Endothelial cell of umbilical vein (primary cell): Measurements from ENCODE around the gene ASAP2. TPM values are rescaled to one million over a fixed set of nuclear protein-coding genes. Genes with fewer than 3 reads are reported as not detected.
A peak's percentile ranks its signal among the peaks of the same experiment; 100 is the strongest.

ENCODE experiments used
- BruUV-seq: library from RNA; stranded (reverse); fragments of 400-500 nt; replicated peaks from 2 replicates; lab custom pipeline; 2021; lab: Mats Ljungman, UMichigan
- CTCF ChIA-PET: fragments of 300-600, 350-600 bp; sonication (Branson Sonifier 250); formaldehyde crosslinking; loops from one replicate; lab custom pipeline; 2021; ENCODE audit warnings: antibody characterized with exemption, inconsistent platforms; lab: Charles Lee
- POLR2A ChIA-PET: fragments of 300-600, 350-600 bp; sonication (Branson Sonifier 250); formaldehyde crosslinking; loops from one replicate; lab custom pipeline; 2021; ENCODE audit warnings: antibody characterized with exemption, inconsistent platforms; lab: Charles Lee
- DNase-seq: peaks from one replicate; pipeline ENCODE4 v3.0.0-alpha.2; 2011; ENCODE audit warnings: low read depth, low spot score
- FAIRE-seq: peaks from 2 replicates; lab custom pipeline; 2011; peaks lifted over from hg19 to GRCh38; lab: Jason Lieb, UNC
- H2AFZ ChIP-seq: 2 replicates; pipeline ENCODE4 v1.6.0; 2012; ENCODE audit warnings: low read depth, low read length, control low read depth, inconsistent platforms
- H3K27ac ChIP-seq: 2 replicates; pipeline ENCODE4 v1.5.1; 2011; ENCODE audit warnings: low read depth, mild to moderate bottlenecking, control low read depth, low read length, moderate library complexity; ENCODE audit not compliant: insufficient read depth
- H3K27me3 ChIP-seq, 2 experiments: 2 replicates each; pipeline versions ENCODE4 v1.6.0 to v1.6.1; 2011; ENCODE audit warnings: low read length in 2 of 2, mixed read lengths in 1 of 2; ENCODE audit not compliant: control insufficient read depth in 2 of 2, insufficient read depth in 2 of 2
- H3K36me3 ChIP-seq, 2 experiments: 2 replicates in 1 of 2; 3 replicates in 1 of 2; pipeline ENCODE4 v1.5.1; 2011; ENCODE audit warnings: low read length in 2 of 2, mild to moderate bottlenecking in 1 of 2, moderate library complexity in 1 of 2; ENCODE audit not compliant: control insufficient read depth in 2 of 2, insufficient read depth in 2 of 2; ENCODE audit errors: extremely low read depth in 1 of 2
- H3K4me1 ChIP-seq: 3 replicates; pipeline ENCODE4 v1.5.1; 2011; ENCODE audit warnings: mild to moderate bottlenecking, low read length; ENCODE audit not compliant: control insufficient read depth, insufficient read depth; ENCODE audit errors: extremely low read depth
- H3K4me2 ChIP-seq: 2 replicates; pipeline ENCODE4 v1.6.1; 2011; ENCODE audit warnings: low read length, control low read depth, mixed read lengths; ENCODE audit not compliant: insufficient read depth
- H3K4me3 ChIP-seq, 3 experiments: fragments of 200-600 bp in 1 of 3; sonication (generic), shearing (Covaris generic) in 1 of 3; replicated peaks in 1 of 3; 2 replicates each; pipeline ENCODE4 v1.5.1; 2011 to 2016; ENCODE audit warnings: control low read depth in 3 of 3, low read length in 3 of 3, mild to moderate bottlenecking in 2 of 3, inconsistent platforms in 1 of 3, low read depth in 1 of 3, moderate library complexity in 1 of 3; ENCODE audit not compliant: insufficient read depth in 1 of 3
- H3K79me2 ChIP-seq: 2 replicates; pipeline ENCODE4 v1.6.0; 2012; ENCODE audit warnings: low read length, inconsistent platforms; ENCODE audit not compliant: control insufficient read depth, insufficient read depth
- H3K9ac ChIP-seq: replicated peaks from 2 replicates; pipeline ENCODE3; 2011; ENCODE audit warnings: low read length, control low read depth; ENCODE audit not compliant: insufficient read depth; ENCODE audit errors: extremely low read depth
- H3K9me1 ChIP-seq: replicated peaks from 3 replicates; pipeline ENCODE4 v1.6.0; 2011; ENCODE audit warnings: mild to moderate bottlenecking, low read length; ENCODE audit not compliant: control insufficient read depth, insufficient read depth; ENCODE audit errors: extremely low read depth
- H3K9me3 ChIP-seq: replicated peaks from 2 replicates; pipeline ENCODE4 v1.5.1; 2012; ENCODE audit warnings: low read length, inconsistent platforms; ENCODE audit not compliant: control insufficient read depth, insufficient read depth
- H4K20me1 ChIP-seq: replicated peaks from 2 replicates; pipeline ENCODE3; 2011; ENCODE audit warnings: mild to moderate bottlenecking, low read length; ENCODE audit not compliant: control insufficient read depth, insufficient read depth; ENCODE audit errors: extremely low read depth
- CTCF ChIP-seq, 2 donors: IDR thresholded peaks; 1 replicate in 1 of 2; 2 replicates in 1 of 2; pipeline ENCODE4 v1.5.1; 2011; ENCODE audit warnings: low read length in 2 of 2, mild to moderate bottlenecking in 2 of 2, moderate library complexity in 2 of 2, control low read depth in 1 of 2, inconsistent platforms in 1 of 2, low read depth in 1 of 2; ENCODE audit not compliant: insufficient read depth in 1 of 2; ENCODE audit errors: extremely low read depth in 1 of 2
- EZH2 ChIP-seq: IDR thresholded peaks from 2 replicates; pipeline ENCODE4 v1.6.1; 2012; ENCODE audit warnings: borderline replicate concordance, low read depth, mild to moderate bottlenecking, moderate library complexity, low read length, inconsistent platforms; ENCODE audit not compliant: severe bottlenecking
- FOS ChIP-seq: IDR thresholded peaks from 2 replicates; pipeline ENCODE4 v1.6.1; 2011; ENCODE audit warnings: mild to moderate bottlenecking, low read length, moderate library complexity, borderline replicate concordance; ENCODE audit not compliant: insufficient read depth
- GATA2 ChIP-seq: IDR thresholded peaks from 2 replicates; pipeline ENCODE4 v1.7.0; 2011; ENCODE audit warnings: low read depth, mild to moderate bottlenecking, moderate library complexity, mixed read lengths, low read length; ENCODE audit not compliant: insufficient read length, insufficient read depth
- JUN ChIP-seq: IDR thresholded peaks from 2 replicates; pipeline ENCODE4 v1.6.1; 2011; ENCODE audit warnings: borderline replicate concordance, low read depth; ENCODE audit not compliant: insufficient read length, insufficient read depth
- MYC ChIP-seq: IDR thresholded peaks from one replicate; pipeline ENCODE4 v1.6.1; 2011; ENCODE audit warnings: mild to moderate bottlenecking, low read depth, low read length
- POLR2A ChIP-seq: IDR thresholded peaks from 2 replicates; pipeline ENCODE4 v1.6.1; 2012; ENCODE audit warnings: low read depth, mild to moderate bottlenecking, control low read depth, low read length
- POLR2AphosphoS5 ChIP-seq: IDR thresholded peaks from 2 replicates; pipeline ENCODE4 v1.6.1; 2012; ENCODE audit warnings: low read depth, mild to moderate bottlenecking, control low read depth, low read length, moderate library complexity; ENCODE audit not compliant: insufficient read depth
- dilution Hi-C: fragments of 300-500 bp; cut with MboI; formaldehyde crosslinking; loops from one replicate; pipeline ENCODE4 v1.15.0; 2019; ENCODE audit warnings: low sequenced_read_pairs; ENCODE audit not compliant: extremely low pct_ligation_motif_present
- intact Hi-C: fragments of 100-400 bp; cut with micrococcal nuclease; formaldehyde crosslinking; loops from one replicate; pipeline ENCODE4 v1.10.0; 2022
- polyA plus RNA-seq, 4 experiments: library from polyadenylated mRNA; depleted of rRNA in 3 of 4; stranded (reverse) in 3 of 4; unstranded in 1 of 4; fragments of >200 nt; gene quantifications; 2 replicates each; pipeline versions ENCODE4 v1.2.1 to v1.2.3, GENCODE V29; 2011 to 2012; ENCODE audit warnings: missing spikeins in 1 of 4
- total RNA-seq: library from RNA; stranded (reverse); gene quantifications from 2 replicates; pipeline ENCODE4 v1.2.3, GENCODE V29; 2021
- TF ChIP-seq, protein P1 (sequence below): IDR thresholded peaks from 2 replicates; pipeline ENCODE4 v1.6.1; 2011; ENCODE audit not compliant: insufficient read depth, insufficient read length

The ASAP2 gene
- total and polyA plus RNA-seq, 2 donors (not counting 3 experiments of a cell fraction or from before 2014, with no cell fraction given), result 31.1 to 79.2 TPM

DNA sequence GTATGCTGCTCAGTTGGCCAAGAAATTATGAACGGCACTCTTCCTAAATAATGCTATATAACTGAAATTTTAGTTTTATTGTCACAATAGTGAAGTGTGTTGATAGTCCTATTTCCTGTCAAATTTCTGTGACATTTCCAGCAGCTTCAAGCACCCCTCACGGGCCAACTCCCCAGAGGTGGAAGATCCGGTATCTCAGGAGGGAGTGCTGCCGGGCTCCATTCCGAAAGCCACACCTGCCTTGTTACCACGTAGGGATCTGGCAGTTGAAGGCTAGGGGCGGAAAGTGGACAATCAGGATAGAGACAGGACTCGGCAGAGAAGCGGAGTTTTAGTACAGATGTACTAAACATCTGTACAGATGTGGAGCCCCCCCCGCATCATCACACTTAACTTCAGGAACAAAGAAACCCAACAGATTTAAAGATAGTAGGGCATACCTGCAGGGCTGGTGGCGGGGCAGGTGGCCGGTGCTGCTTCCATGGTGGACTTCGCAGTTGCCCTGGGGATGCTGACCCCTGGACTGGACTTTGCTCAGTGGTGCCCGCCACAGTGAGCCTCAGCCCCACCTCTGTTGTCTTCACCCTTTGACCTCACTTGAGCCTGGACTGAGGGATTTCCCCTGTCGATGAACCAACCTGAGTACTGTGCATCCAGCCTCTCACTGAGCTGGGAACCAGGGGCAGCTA, 22.3 kb downstream of the ASAP2 start:
- H3K4me1 ChIP-seq, result peaks cover 99% of the 10 kb centered on the region
- no peak for FAIRE-seq

DNA sequence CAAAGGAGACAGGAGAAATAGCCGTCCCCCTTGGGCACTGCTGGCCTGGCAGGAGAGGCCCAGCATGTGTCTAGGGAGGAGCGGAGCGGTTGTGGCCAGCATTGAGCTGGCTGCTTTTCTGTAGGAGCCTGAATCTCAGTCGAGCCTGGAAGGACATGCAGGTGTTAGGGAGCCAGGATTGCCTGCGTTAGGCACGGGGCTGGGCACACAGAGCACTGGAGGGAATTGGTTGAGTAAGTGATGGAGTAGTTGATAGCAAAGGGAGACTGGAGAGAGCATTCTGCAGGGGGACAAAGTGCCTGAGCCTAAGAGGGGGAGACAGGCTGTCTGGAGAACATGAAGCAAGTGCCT, 22.8 kb downstream of the ASAP2 start:
- Histone ChIP-seq H3K27ac (no peak overlapping the region), H3K9me3 (no peaks in the 10 kb centered on the region), H2AFZ (no peak overlapping the region), H3K36me3 (no peaks in the 10 kb centered on the region), H3K4me1 (peaks cover 100% of the 10 kb centered on the region), H3K4me2 (no peak overlapping the region), H3K79me2 (peaks cover 95% of the 10 kb centered on the region), H3K27me3 (no peaks in the 10 kb centered on the region), H3K9ac (no peak overlapping the region), H3K4me3 (no peak overlapping the region), H3K9me1 (no peaks in the 10 kb centered on the region), H4K20me1 (no peaks in the 10 kb centered on the region)
- POLR2A ChIA-PET, result no interaction called here
- CTCF ChIA-PET, result interaction anchor here (1.1 to 8.5 kb wide), 4 partner anchors 15 to 31 kb away, joined by 4 to 59 read pairs (median 4); partner anchors contain the start of gene ASAP2
- dilution Hi-C loops (no loop called here), intact Hi-C loops (no loop called here)
- TF ChIP-seq MYC, result no peak
- TF ChIP-seq CTCF (IDR thresholded peaks at IDR 0.05; ENCODE audit: extremely low read depth in 1 of 2, insufficient read depth in 1 of 2, low read depth in 1 of 2, low read length in 2 of 2), result no peak
- TF ChIP-seq, protein P1, sequence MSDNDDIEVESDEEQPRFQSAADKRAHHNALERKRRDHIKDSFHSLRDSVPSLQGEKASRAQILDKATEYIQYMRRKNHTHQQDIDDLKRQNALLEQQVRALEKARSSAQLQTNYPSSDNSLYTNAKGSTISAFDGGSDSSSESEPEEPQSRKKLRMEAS, result no peak
- no peak for TF ChIP-seq POLR2A
- no peak for TF ChIP-seq JUN
- TF ChIP-seq POLR2AphosphoS5, result no peak
- no peak for TF ChIP-seq GATA2
- no peak for TF ChIP-seq FOS
- TF ChIP-seq EZH2, result no peak
- FAIRE-seq, result no peak
- BruUV-seq, result no TSS peak
- no peak for DNase-seq

More for the DNA sequence above, 22.3 kb downstream of the ASAP2 start:
- dilution Hi-C loops, result no loop called here
- peaks cover 96% of the 10 kb centered on the region for H3K79me2 ChIP-seq
- H3K4me2 ChIP-seq, result peak overlapping the region; percentile 68
- no peak overlapping the region for H3K4me3 ChIP-seq
- no TSS peak for BruUV-seq
- H3K27me3 ChIP-seq, result no peaks in the 10 kb centered on the region
- ChIA-PET CTCF (interaction anchor here (1.0 to 2.1 kb wide), 3 partner anchors 16 to 23 kb away, joined by 5 to 6 read pairs (median 5); no protein-coding TSS in a partner anchor), POLR2A (no interaction called here)
- H3K9me1 ChIP-seq, result no peaks in the 10 kb centered on the region
- no peaks in the 10 kb centered on the region for H3K36me3 ChIP-seq
- intact Hi-C loops, result no loop called here
- no peak for DNase-seq
- H2AFZ ChIP-seq, result no peak overlapping the region
- H3K9ac ChIP-seq, result no peak overlapping the region
- H4K20me1 ChIP-seq, result no peaks in the 10 kb centered on the region
- H3K9me3 ChIP-seq, result no peaks in the 10 kb centered on the region
- H3K27ac ChIP-seq, result peak overlapping the region; percentile 75
- TF ChIP-seq GATA2 (no peak), POLR2AphosphoS5 (no peak), POLR2A (no peak), FOS (no peak)
- TF ChIP-seq, protein P1, result no peak
